Activated CD4-positive, alpha-beta T cell treated with anti-CD3 and anti-CD28 coated beads, Interleukin-2, amount 10 ng/mL, durations not matched to agents 7 days and 5 days (primary cell): ENCODE measurements around the gene CHST13. TPM values are rescaled to one million over a fixed set of nuclear protein-coding genes. Genes with fewer than 3 reads are reported as not detected.
A peak's percentile ranks its signal among the peaks of the same experiment; 100 is the strongest.

ENCODE experiments used
- CTCF ChIA-PET: fragments of 350-600 bp; sonication (Branson Sonifier 250); formaldehyde crosslinking; loops from one replicate; lab custom pipeline; 2021; ENCODE audit warnings: antibody characterized with exemption; lab: Charles Lee
- POLR2A ChIA-PET: fragments of 350-600 bp; sonication (Branson Sonifier 250); formaldehyde crosslinking; loops from one replicate; lab custom pipeline; 2021; ENCODE audit warnings: antibody characterized with exemption; lab: Charles Lee
- DNase-seq: peaks from one replicate; pipeline ENCODE4 v3.0.0-alpha.2; 2020
- H3K27ac Mint-ChIP-seq: one replicate; pipeline ENCODE4 v1.8.0; 2021; ENCODE audit warnings: mild to moderate bottlenecking, moderate library complexity, mixed read lengths
- H3K27me3 Mint-ChIP-seq: one replicate; pipeline ENCODE4 v1.8.0; 2021; ENCODE audit warnings: mixed read lengths
- H3K36me3 Mint-ChIP-seq: one replicate; pipeline ENCODE4 v1.8.0; 2021; ENCODE audit warnings: low read depth, mixed read lengths
- H3K4me1 Mint-ChIP-seq: one replicate; pipeline ENCODE4 v1.8.0; 2021; ENCODE audit warnings: mixed read lengths
- H3K4me3 Mint-ChIP-seq: one replicate; pipeline ENCODE4 v1.8.0; 2021; ENCODE audit warnings: mild to moderate bottlenecking, moderate library complexity, mixed read lengths
- H3K9me3 Mint-ChIP-seq: one replicate; pipeline ENCODE4 v1.8.0; 2021; ENCODE audit warnings: mixed read lengths
- total RNA-seq, 2 experiments: library from RNA; stranded (reverse); gene quantifications; one replicate each; pipeline ENCODE4 v1.2.3, GENCODE V29; 2021

Gene CHST13, protein sequence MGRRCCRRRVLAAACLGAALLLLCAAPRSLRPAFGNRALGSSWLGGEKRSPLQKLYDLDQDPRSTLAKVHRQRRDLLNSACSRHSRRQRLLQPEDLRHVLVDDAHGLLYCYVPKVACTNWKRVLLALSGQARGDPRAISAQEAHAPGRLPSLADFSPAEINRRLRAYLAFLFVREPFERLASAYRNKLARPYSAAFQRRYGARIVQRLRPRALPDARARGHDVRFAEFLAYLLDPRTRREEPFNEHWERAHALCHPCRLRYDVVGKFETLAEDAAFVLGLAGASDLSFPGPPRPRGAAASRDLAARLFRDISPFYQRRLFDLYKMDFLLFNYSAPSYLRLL
- total RNA-seq: not detected

GRCh38 chr3:126523745-126524428 lies at the start of gene CHST13:
CHST13 (plus strand) TSS chr3:126524155; CDS start chr3:126524333, 178 bp downstream.
- POLR2A ChIA-PET: no interaction called here
- Mint-ChIP-seq H3K27me3 (peaks cover 19% of the 10 kb centered on the region), H3K27ac (peak within 1 kb of the TSS; percentile 57), H3K36me3 (no peaks in the 10 kb centered on the region), H3K9me3 (no peaks in the 10 kb centered on the region), H3K4me3 (no peak within 1 kb of the TSS), H3K4me1 (no peaks in the 10 kb centered on the region)
- no peak for DNase-seq
- CTCF ChIA-PET: interaction anchor here (1.5 kb wide), 1 partner anchor 28 kb away, joined by 3 read pairs; no protein-coding TSS in a partner anchor

- Mint-ChIP-seq H3K4me1 (peaks cover 44% of the 10 kb centered on the region), H3K27ac (peak overlapping the region; percentile 90), H3K9me3 (no peaks in the 10 kb centered on the region), H3K4me3 (peak overlapping the region; percentile 90), H3K27me3 (no peaks in the 10 kb centered on the region), H3K36me3 (peaks cover 37% of the 10 kb centered on the region)
- CTCF ChIA-PET: interaction anchor here (1.2 to 2.4 kb wide), 3 partner anchors 9 to 13 kb away, joined by 3 to 14 read pairs (median 7); no protein-coding TSS in a partner anchor
- peak; percentile 43 for DNase-seq
- POLR2A ChIA-PET: no interaction called here
These were observed 49.2 kb upstream of the CHST13 start for GRCh38 chr3:126474498-126475412.

DNA sequence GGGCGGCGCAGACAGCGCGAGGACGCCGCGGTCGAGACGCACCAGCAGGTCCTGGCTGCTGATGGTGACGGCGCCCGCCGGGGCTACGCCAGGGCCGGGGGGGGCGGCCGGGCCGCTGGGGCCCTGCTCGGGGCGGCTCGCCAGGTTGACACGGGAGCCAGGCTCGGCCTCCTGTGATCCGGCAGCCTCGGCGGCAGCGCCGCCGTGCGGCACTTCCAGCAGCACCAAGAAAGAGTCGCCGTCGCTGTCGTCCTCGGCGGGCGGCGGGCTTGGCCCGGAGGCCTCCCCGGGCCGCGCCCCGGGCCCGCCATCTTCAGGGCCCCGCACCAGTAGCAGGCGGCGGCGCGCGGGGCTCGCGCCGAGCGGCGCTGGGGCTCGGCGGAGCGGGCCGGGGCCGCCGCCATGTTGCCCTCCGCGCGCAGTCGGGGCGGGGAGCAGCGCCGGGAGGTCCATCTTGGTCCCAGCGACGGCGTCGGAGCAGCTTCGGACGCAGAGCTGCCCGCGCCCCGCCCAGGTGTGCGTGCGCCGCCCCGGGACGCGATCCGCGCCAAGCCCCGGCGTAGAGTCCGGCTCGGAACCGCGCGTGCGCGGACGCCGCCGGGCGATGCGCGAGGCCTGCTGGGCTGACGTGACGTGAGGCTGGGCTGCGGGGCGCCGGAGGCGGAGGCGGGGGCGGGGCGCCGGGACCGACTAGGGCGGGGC lies 48.4 kb upstream of the CHST13 start, which contains the start of gene ZXDC:
Gene ZXDC (minus strand): TSS at position 479 of the 702 bp plus-strand sequence. CDS start 26 bp downstream, at position 453.
- CTCF ChIA-PET: interaction anchor here (1.1 to 2.4 kb wide), 3 partner anchors 10 to 18 kb away, joined by 3 to 14 read pairs (median 3); no protein-coding TSS in a partner anchor
- peak within 1 kb of the TSS; percentile 90 for H3K27ac Mint-ChIP-seq
- DNase-seq: peak; percentile 92
- H3K4me1 Mint-ChIP-seq: peaks cover 40% of the 10 kb centered on the region
- no peaks in the 10 kb centered on the region for H3K27me3 Mint-ChIP-seq
- no peaks in the 10 kb centered on the region for H3K9me3 Mint-ChIP-seq
- POLR2A ChIA-PET: interaction anchor here (0.7 kb wide), 1 partner anchor 342 kb away, joined by 5 read pairs; no protein-coding TSS in a partner anchor
- peak within 1 kb of the TSS; percentile 90 for H3K4me3 Mint-ChIP-seq
- peaks cover 30% of the 10 kb centered on the region for H3K36me3 Mint-ChIP-seq

GRCh38 chr3:126476166-126477060 lies 47.5 kb upstream of the CHST13 start:
- ChIA-PET CTCF (interaction anchor here (1.1 to 2.4 kb wide), 3 partner anchors 11 to 17 kb away, joined by 3 to 14 read pairs (median 3); no protein-coding TSS in a partner anchor), POLR2A (interaction anchor here (0.7 kb wide), 1 partner anchor 343 kb away, joined by 5 read pairs; no protein-coding TSS in a partner anchor)
- no peak for DNase-seq
- Mint-ChIP-seq H3K36me3 (peaks cover 22% of the 10 kb centered on the region), H3K27me3 (no peaks in the 10 kb centered on the region), H3K9me3 (no peaks in the 10 kb centered on the region), H3K27ac (peak overlapping the region; percentile 86), H3K4me1 (peaks cover 36% of the 10 kb centered on the region), H3K4me3 (peak overlapping the region; percentile 68)

GRCh38 chr3:126477061-126477380 lies 46.9 kb upstream of the CHST13 start:
- Mint-ChIP-seq H3K4me3 (peak overlapping the region; percentile 58), H3K27ac (no peak overlapping the region), H3K4me1 (peaks cover 34% of the 10 kb centered on the region), H3K36me3 (peaks cover 20% of the 10 kb centered on the region), H3K9me3 (no peaks in the 10 kb centered on the region), H3K27me3 (no peaks in the 10 kb centered on the region)
- ChIA-PET CTCF (interaction anchor here (1.1 kb wide), 1 partner anchor 16 kb away, joined by 3 read pairs; no protein-coding TSS in a partner anchor), POLR2A (no interaction called here)
- DNase-seq: no peak

- peaks cover 4% of the 10 kb centered on the region for H3K36me3 Mint-ChIP-seq
- peaks cover 16% of the 10 kb centered on the region for H3K4me1 Mint-ChIP-seq
- no peaks in the 10 kb centered on the region for H3K9me3 Mint-ChIP-seq
- no peak overlapping the region for H3K4me3 Mint-ChIP-seq
- no peak for DNase-seq
- ChIA-PET CTCF (no interaction called here), POLR2A (no interaction called here)
- no peaks in the 10 kb centered on the region for H3K27me3 Mint-ChIP-seq
- H3K27ac Mint-ChIP-seq: peak overlapping the region; percentile 19
These were observed 45.2 kb upstream of the CHST13 start for GRCh38 chr3:126478581-126479310.

DNA sequence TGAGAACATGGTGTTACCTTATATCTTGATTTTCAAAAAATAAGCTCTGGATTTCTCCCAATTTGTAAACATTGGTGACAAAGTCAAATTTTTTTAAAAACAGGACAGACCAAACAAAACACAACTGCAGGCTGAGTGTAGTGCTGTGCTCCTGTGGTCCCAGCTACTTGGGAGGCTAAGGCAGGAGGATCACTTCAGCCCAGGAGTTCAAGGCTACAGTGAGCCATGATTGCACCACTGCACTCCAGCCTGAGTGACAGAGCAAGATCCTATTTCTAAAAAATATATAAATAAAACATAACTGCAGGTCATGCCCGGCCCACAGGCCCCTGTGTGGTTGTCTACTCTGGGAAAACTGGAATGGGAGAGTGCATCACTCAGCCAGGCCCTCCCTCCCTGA lies 44.3 kb upstream of the CHST13 start:
- H3K4me1 Mint-ChIP-seq: peaks cover 8% of the 10 kb centered on the region
- no peak overlapping the region for H3K4me3 Mint-ChIP-seq
- POLR2A ChIA-PET: no interaction called here
- H3K9me3 Mint-ChIP-seq: no peaks in the 10 kb centered on the region
- no peaks in the 10 kb centered on the region for H3K36me3 Mint-ChIP-seq
- H3K27ac Mint-ChIP-seq: no peak overlapping the region
- no peak for DNase-seq
- H3K27me3 Mint-ChIP-seq: no peaks in the 10 kb centered on the region
- CTCF ChIA-PET: interaction anchor here (0.7 kb wide), 1 partner anchor 33 kb away, joined by 3 read pairs; no protein-coding TSS in a partner anchor

- Mint-ChIP-seq H3K27me3 (no peaks in the 10 kb centered on the region), H3K27ac (no peak overlapping the region), H3K4me1 (peaks cover 6% of the 10 kb centered on the region), H3K4me3 (no peak overlapping the region), H3K36me3 (no peaks in the 10 kb centered on the region), H3K9me3 (no peaks in the 10 kb centered on the region)
- ChIA-PET POLR2A (no interaction called here), CTCF (no interaction called here)
- no peak for DNase-seq
These were observed 43.7 kb upstream of the CHST13 start for GRCh38 chr3:126480206-126480605.

GRCh38 chr3:126480861-126481260 lies 43.1 kb upstream of the CHST13 start:
- DNase-seq: no peak
- CTCF ChIA-PET: no interaction called here
- Mint-ChIP-seq H3K4me1 (peaks cover 9% of the 10 kb centered on the region), H3K27ac (no peak overlapping the region), H3K27me3 (no peaks in the 10 kb centered on the region), H3K4me3 (no peak overlapping the region), H3K9me3 (no peaks in the 10 kb centered on the region), H3K36me3 (no peaks in the 10 kb centered on the region)
- POLR2A ChIA-PET: no interaction called here

DNA sequence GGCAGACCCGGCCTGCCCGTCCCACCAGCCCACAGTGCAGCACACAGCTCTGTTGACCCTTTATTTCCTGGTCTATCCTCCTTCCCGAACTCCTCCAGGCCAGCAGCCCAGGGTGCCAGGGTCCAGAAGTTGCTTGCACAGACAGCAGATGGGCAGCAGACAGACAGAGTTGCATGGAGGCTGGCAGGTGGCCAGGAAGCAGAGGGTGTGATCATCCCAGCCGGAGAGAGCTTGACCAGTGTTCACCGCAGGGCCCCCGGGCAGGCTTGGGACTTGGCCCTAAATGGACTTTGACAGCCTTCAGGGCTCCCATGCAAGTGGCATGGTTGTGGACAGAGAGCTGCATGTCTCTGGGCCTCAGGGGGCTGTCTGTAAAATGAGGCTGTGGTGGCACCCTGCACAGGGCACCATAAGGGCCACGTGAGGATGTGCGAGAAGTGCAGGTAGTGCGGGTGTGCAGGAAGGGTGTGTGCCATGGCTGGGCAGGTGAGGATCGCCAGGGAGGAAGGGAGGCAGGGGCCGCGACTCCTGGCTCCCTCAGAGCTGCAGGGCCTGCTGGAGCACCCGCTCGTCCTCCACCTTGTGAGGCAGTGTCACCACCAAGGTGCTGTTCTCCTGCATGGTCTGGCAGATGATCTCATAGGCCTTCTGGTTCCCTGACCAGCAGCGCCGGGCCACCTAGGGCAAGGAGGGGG lies 42.0 kb upstream of the CHST13 start:
- no peaks in the 10 kb centered on the region for H3K9me3 Mint-ChIP-seq
- no peaks in the 10 kb centered on the region for H3K27me3 Mint-ChIP-seq
- CTCF ChIA-PET: no interaction called here
- DNase-seq: no peak
- POLR2A ChIA-PET: no interaction called here
- no peak overlapping the region for H3K27ac Mint-ChIP-seq
- no peaks in the 10 kb centered on the region for H3K36me3 Mint-ChIP-seq
- no peak overlapping the region for H3K4me3 Mint-ChIP-seq
- peaks cover 12% of the 10 kb centered on the region for H3K4me1 Mint-ChIP-seq
